ENCODE measurements around the gene ZNF747.

Gene ZNF747

GRCh38 chr16:30567991-30568638 is 33.5 kb upstream of the ZNF747 start:
- Histone ChIP-seq H3K27ac (ENCODE audit: low read depth, low read length) (peak overlapping the region; percentile 1), H3K36me3 (ENCODE audit: control insufficient read depth in 1 of 2, insufficient read depth in 2 of 2, low read length in 2 of 2) (no peaks in the 10 kb centered on the region), H3K27me3 (ENCODE audit: control insufficient read depth in 1 of 2, insufficient read depth in 2 of 2, low read length in 2 of 2) (no peaks in the 10 kb centered on the region), H3K9ac (ENCODE audit: low read depth in 1 of 2, low read length in 2 of 2) (no peak overlapping the region), H3K4me1 (ENCODE audit: control insufficient read depth in 1 of 2, insufficient read depth in 2 of 2, low read length in 2 of 2) (peaks cover 20 to 22% of the 10 kb centered on the region in 2 donors), H3K9me3 (ENCODE audit: control insufficient read depth in 1 of 2, low read length in 2 of 2) (no peaks in the 10 kb centered on the region), H3K4me3 (ENCODE audit: low read depth in 1 of 2, low read length in 2 of 2) (no peak overlapping the region)

- peaks cover 17 to 19% of the 10 kb centered on the region in 2 donors for H3K4me1 ChIP-seq (ENCODE audit: control insufficient read depth in 1 of 2, insufficient read depth in 2 of 2, low read length in 2 of 2)
- no peaks in the 10 kb centered on the region for H3K9me3 ChIP-seq (ENCODE audit: control insufficient read depth in 1 of 2, low read length in 2 of 2)
- H3K9ac ChIP-seq (ENCODE audit: low read depth in 1 of 2, low read length in 2 of 2): no peak overlapping the region
- no peak overlapping the region for H3K27ac ChIP-seq (ENCODE audit: low read depth, low read length)
- no peak overlapping the region for H3K4me3 ChIP-seq (ENCODE audit: low read depth in 1 of 2, low read length in 2 of 2)
- H3K27me3 ChIP-seq (ENCODE audit: control insufficient read depth in 1 of 2, insufficient read depth in 2 of 2, low read length in 2 of 2): no peaks in the 10 kb centered on the region
- no peaks in the 10 kb centered on the region for H3K36me3 ChIP-seq (ENCODE audit: control insufficient read depth in 1 of 2, insufficient read depth in 2 of 2, low read length in 2 of 2)
Observed at GRCh38 chr16:30567160-30567990, 32.7 kb upstream of the ZNF747 start.

DNA sequence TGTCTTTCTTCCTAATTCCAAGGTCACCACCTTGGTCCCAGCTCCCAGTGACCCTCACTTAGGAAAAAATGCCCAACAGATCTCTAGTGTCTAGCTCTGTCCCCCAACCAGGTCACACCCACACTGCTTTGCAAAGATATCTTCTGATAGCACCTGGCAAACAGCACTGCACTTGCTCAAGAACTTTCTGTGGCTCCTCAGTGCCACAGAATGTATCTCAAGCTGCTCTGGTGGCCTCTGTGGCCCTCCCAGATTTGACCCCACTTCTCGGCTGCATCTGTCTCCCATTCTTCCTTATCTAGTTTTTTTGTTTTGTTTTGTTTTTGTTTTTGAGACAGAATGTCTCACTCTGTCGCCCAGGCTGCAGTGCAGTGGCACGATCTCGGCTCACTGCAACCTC is 31.9 kb upstream of the ZNF747 start:
- H3K27ac ChIP-seq (ENCODE audit: low read depth, low read length): no peak overlapping the region
- peaks cover 16 to 17% of the 10 kb centered on the region in 2 donors for H3K4me1 ChIP-seq (ENCODE audit: control insufficient read depth in 1 of 2, insufficient read depth in 2 of 2, low read length in 2 of 2)
- no peaks in the 10 kb centered on the region for H3K27me3 ChIP-seq (ENCODE audit: control insufficient read depth in 1 of 2, insufficient read depth in 2 of 2, low read length in 2 of 2)

DNA sequence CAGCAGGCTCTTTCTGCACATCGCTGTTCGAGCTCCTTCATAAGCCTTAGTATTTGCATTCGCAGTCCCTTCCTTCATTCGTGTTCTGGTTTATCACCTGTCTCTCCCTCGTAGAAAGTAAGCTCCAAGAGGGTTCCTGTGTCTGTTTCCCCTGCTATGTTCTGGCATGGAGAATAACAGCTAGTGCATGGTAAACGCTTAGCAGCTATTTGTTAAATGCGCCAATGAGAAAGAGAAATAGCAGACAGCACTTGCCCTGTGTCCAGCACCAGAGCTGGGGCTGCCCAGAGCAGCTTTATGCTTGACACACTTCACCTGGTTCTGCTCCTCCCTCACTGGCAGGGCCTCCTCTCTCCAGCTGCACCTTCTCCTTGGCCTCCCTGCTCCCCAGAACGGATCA is 31.3 kb upstream of the ZNF747 start:
- H3K27me3 ChIP-seq (ENCODE audit: control insufficient read depth in 1 of 2, insufficient read depth in 2 of 2, low read length in 2 of 2): no peaks in the 10 kb centered on the region
- H3K27ac ChIP-seq (ENCODE audit: low read depth, low read length): no peak overlapping the region
- H3K4me3 ChIP-seq (ENCODE audit: low read depth in 1 of 2, low read length in 2 of 2): no peak overlapping the region
- no peaks in the 10 kb centered on the region for H3K36me3 ChIP-seq (ENCODE audit: control insufficient read depth in 1 of 2, insufficient read depth in 2 of 2, low read length in 2 of 2)
- no peak overlapping the region for H3K9ac ChIP-seq (ENCODE audit: low read depth in 1 of 2, low read length in 2 of 2)
- H3K9me3 ChIP-seq (ENCODE audit: control insufficient read depth in 1 of 2, low read length in 2 of 2): no peaks in the 10 kb centered on the region
- H3K4me1 ChIP-seq (ENCODE audit: control insufficient read depth in 1 of 2, insufficient read depth in 2 of 2, low read length in 2 of 2): peaks cover 16 to 18% of the 10 kb centered on the region in 2 donors

More for the DNA sequence above, 31.9 kb upstream of the ZNF747 start:
- Histone ChIP-seq H3K9ac (ENCODE audit: low read depth in 1 of 2, low read length in 2 of 2) (no peak overlapping the region), H3K36me3 (ENCODE audit: control insufficient read depth in 1 of 2, insufficient read depth in 2 of 2, low read length in 2 of 2) (no peaks in the 10 kb centered on the region), H3K4me3 (ENCODE audit: low read depth in 1 of 2, low read length in 2 of 2) (no peak overlapping the region), H3K9me3 (ENCODE audit: control insufficient read depth in 1 of 2, low read length in 2 of 2) (no peaks in the 10 kb centered on the region)

DNA sequence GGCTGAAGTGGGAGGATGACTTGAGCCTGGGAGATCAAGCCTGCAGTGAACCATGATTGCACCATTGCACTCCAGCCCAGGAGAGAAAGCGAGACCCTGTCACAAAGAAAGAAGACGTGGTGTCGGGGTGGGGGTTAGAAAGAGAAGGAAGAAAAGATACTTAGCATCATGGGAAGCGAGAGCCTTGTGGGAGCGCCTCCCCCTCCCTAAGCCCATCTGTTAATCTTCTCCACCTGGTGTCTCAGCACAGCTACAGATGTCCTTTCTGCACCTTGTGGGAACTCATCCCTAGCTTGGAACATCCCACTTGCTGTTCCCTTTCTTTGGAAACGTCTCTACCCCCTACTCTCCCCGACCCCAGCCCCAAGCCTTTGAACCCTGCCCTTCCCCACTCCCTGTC is 30.9 kb upstream of the ZNF747 start:
- Histone ChIP-seq H3K9me3 (ENCODE audit: control insufficient read depth in 1 of 2, low read length in 2 of 2) (no peaks in the 10 kb centered on the region), H3K27ac (ENCODE audit: low read depth, low read length) (no peak overlapping the region), H3K36me3 (ENCODE audit: control insufficient read depth in 1 of 2, insufficient read depth in 2 of 2, low read length in 2 of 2) (no peaks in the 10 kb centered on the region), H3K4me3 (ENCODE audit: low read depth in 1 of 2, low read length in 2 of 2) (no peak overlapping the region), H3K4me1 (ENCODE audit: control insufficient read depth in 1 of 2, insufficient read depth in 2 of 2, low read length in 2 of 2) (peaks cover 13 to 16% of the 10 kb centered on the region in 2 donors), H3K27me3 (ENCODE audit: control insufficient read depth in 1 of 2, insufficient read depth in 2 of 2, low read length in 2 of 2) (no peaks in the 10 kb centered on the region), H3K9ac (ENCODE audit: low read depth in 1 of 2, low read length in 2 of 2) (no peak overlapping the region)

DNA sequence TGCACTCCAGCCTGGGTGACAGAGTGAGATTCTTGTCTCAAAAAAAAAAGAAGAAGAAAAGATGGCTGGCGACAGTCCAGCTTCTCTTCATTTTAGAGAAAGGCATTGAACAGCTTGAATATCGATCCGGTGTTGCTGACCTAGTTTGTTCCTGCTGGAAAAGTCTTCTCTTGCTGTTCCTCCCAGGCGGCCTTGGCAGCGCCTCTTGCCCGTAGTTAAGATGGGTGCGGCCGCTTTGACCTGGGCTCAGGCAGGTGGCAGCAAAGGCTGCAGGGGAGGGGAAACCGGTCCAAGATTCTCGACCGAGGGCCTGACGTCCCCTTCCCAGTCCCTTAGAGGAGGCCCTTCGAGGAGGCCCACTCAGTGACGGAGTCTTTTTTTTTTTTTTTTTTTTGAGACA is 27.4 kb upstream of the ZNF747 start:
- Histone ChIP-seq H3K4me1 (ENCODE audit: control insufficient read depth in 1 of 2, insufficient read depth in 2 of 2, low read length in 2 of 2) (peaks cover 18 to 29% of the 10 kb centered on the region in 2 donors), H3K9ac (ENCODE audit: low read depth in 1 of 2, low read length in 2 of 2) (peak overlapping the region; percentile 57 to 81), H3K36me3 (ENCODE audit: control insufficient read depth in 1 of 2, insufficient read depth in 2 of 2, low read length in 2 of 2) (no peaks in the 10 kb centered on the region), H3K4me3 (ENCODE audit: low read depth in 1 of 2, low read length in 2 of 2) (peak overlapping the region in 1 of 2 donors; percentile 83), H3K9me3 (ENCODE audit: control insufficient read depth in 1 of 2, low read length in 2 of 2) (no peaks in the 10 kb centered on the region), H3K27me3 (ENCODE audit: control insufficient read depth in 1 of 2, insufficient read depth in 2 of 2, low read length in 2 of 2) (no peaks in the 10 kb centered on the region), H3K27ac (ENCODE audit: low read depth, low read length) (peak overlapping the region; percentile 42)

- H3K4me3 ChIP-seq (ENCODE audit: low read depth in 1 of 2, low read length in 2 of 2): peak overlapping the region; percentile 54 to 83
- no peaks in the 10 kb centered on the region for H3K9me3 ChIP-seq (ENCODE audit: control insufficient read depth in 1 of 2, low read length in 2 of 2)
- H3K4me1 ChIP-seq (ENCODE audit: control insufficient read depth in 1 of 2, insufficient read depth in 2 of 2, low read length in 2 of 2): peaks cover 18 to 35% of the 10 kb centered on the region in 2 donors
- H3K27me3 ChIP-seq (ENCODE audit: control insufficient read depth in 1 of 2, insufficient read depth in 2 of 2, low read length in 2 of 2): no peaks in the 10 kb centered on the region
- H3K27ac ChIP-seq (ENCODE audit: low read depth, low read length): peak overlapping the region; percentile 70
- H3K36me3 ChIP-seq (ENCODE audit: control insufficient read depth in 1 of 2, insufficient read depth in 2 of 2, low read length in 2 of 2): no peaks in the 10 kb centered on the region
- H3K9ac ChIP-seq (ENCODE audit: low read depth in 1 of 2, low read length in 2 of 2): peak overlapping the region; percentile 57 to 81
Observed at GRCh38 chr16:30561089-30561816, 26.6 kb upstream of the ZNF747 start.

DNA sequence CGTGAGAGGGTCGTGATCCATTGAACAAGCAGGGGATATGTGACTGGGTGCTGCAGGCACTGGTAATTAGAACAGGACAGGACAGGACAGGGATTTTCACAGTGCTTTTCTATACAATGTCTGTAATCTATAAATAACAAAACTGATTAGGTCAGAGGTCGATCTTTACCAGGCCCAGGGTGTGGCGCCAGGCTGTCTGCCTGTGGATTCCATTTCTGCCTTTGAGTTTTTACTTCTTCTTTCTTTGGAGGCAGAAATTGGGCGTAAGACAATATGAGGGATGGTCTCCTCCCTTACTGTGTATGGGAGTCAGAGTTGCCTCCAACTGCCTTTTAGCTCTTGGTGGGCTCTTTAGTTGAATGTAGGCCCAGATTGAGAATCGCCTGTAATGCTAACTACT is 25.0 kb upstream of the ZNF747 start:
- H3K9ac ChIP-seq (ENCODE audit: low read depth in 1 of 2, low read length in 2 of 2): peak overlapping the region; percentile 10 to 57
- H3K36me3 ChIP-seq (ENCODE audit: control insufficient read depth in 1 of 2, insufficient read depth in 2 of 2, low read length in 2 of 2): peaks cover 7 to 10% of the 10 kb centered on the region in 2 donors
- H3K4me3 ChIP-seq (ENCODE audit: low read depth in 1 of 2, low read length in 2 of 2): no peak overlapping the region
- no peaks in the 10 kb centered on the region for H3K9me3 ChIP-seq (ENCODE audit: control insufficient read depth in 1 of 2, low read length in 2 of 2)
- H3K4me1 ChIP-seq (ENCODE audit: control insufficient read depth in 1 of 2, insufficient read depth in 2 of 2, low read length in 2 of 2): peaks cover 18 to 36% of the 10 kb centered on the region in 2 donors
- peak overlapping the region; percentile 55 for H3K27ac ChIP-seq (ENCODE audit: low read depth, low read length)
- no peaks in the 10 kb centered on the region for H3K27me3 ChIP-seq (ENCODE audit: control insufficient read depth in 1 of 2, insufficient read depth in 2 of 2, low read length in 2 of 2)

DNA sequence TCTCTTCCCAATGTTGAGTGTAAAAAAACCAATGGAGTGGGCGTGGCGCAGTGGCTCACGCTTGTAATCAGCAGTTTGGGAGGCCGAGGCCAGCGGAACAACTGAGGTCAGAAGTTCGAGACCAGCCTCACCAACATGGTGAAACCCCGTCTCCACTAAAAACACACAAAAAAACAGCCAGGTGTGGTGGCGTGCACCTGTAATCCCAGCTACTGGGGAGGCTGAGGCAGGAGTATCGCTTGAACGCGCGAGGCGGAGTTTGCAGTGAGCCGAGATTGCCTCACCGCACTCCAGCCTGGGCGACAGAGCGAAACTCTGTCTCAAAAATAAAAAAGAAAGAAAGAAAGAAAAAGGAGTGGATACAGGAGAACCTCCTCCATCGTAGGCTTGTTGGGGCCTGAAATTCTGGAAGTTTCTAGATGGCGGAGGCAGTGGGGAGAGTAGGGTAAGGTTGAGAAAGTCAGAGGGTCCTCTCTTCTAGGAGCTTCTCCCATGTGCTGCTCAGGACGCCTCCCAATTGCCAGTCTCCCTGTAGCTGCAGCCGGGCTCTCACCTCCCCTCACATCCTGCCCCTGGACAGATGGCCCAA is 24.2 kb upstream of the ZNF747 start:
- peak overlapping the region in 1 of 2 donors; percentile 10 for H3K9ac ChIP-seq (ENCODE audit: low read depth in 1 of 2, low read length in 2 of 2)
- H3K27me3 ChIP-seq (ENCODE audit: control insufficient read depth in 1 of 2, insufficient read depth in 2 of 2, low read length in 2 of 2): no peaks in the 10 kb centered on the region
- peak overlapping the region; percentile 93 for H3K27ac ChIP-seq (ENCODE audit: low read depth, low read length)
- H3K4me3 ChIP-seq (ENCODE audit: low read depth in 1 of 2, low read length in 2 of 2): peak overlapping the region; percentile 12 to 44
- peaks cover 14 to 16% of the 10 kb centered on the region in 2 donors for H3K36me3 ChIP-seq (ENCODE audit: control insufficient read depth in 1 of 2, insufficient read depth in 2 of 2, low read length in 2 of 2)
- H3K4me1 ChIP-seq (ENCODE audit: control insufficient read depth in 1 of 2, insufficient read depth in 2 of 2, low read length in 2 of 2): peaks cover 18 to 36% of the 10 kb centered on the region in 2 donors
- H3K9me3 ChIP-seq (ENCODE audit: control insufficient read depth in 1 of 2, low read length in 2 of 2): no peaks in the 10 kb centered on the region

Data from duodenal mucosa (tissue), 2 donors.